ENCODE results near the gene ATP12A. TPM values are rescaled to one million over a fixed set of nuclear protein-coding genes. Genes with fewer than 3 reads are reported as not detected.

Gene ATP12A
- total RNA-seq, 1 donor from 2014 or later, result not detected

- Histone ChIP-seq H3K4me1 (no peaks in the 10 kb centered on the region), H3K9me3 (no peaks in the 10 kb centered on the region), H3K27me3 (no peaks in the 10 kb centered on the region), H3K36me3 (no peaks in the 10 kb centered on the region), H3K4me3 (no peak overlapping the region), H3K27ac (no peak overlapping the region)
- no peak for DNase-seq (ENCODE audit: low spot score in 2 of 2)
- intact Hi-C loops (cut with DNase I), result no loop called here
- TF ChIP-seq CTCF (IDR thresholded peaks at IDR 0.05), result no peak
Measured at GRCh38 chr13:24649688-24650043, 30.5 kb upstream of the ATP12A start.

GRCh38 chr13:24650161-24650560 lies 30.0 kb upstream of the ATP12A start:
- Histone ChIP-seq H3K36me3 (no peaks in the 10 kb centered on the region), H3K4me3 (no peak overlapping the region), H3K4me1 (no peaks in the 10 kb centered on the region), H3K9me3 (no peaks in the 10 kb centered on the region), H3K27me3 (no peaks in the 10 kb centered on the region), H3K27ac (no peak overlapping the region)
- no peak for DNase-seq (ENCODE audit: low spot score in 2 of 2)
- TF ChIP-seq CTCF (IDR thresholded peaks at IDR 0.05), result no peak
- intact Hi-C loops (cut with DNase I), result no loop called here

GRCh38 chr13:24651718-24652345 lies 28.4 kb upstream of the ATP12A start:
- Histone ChIP-seq H3K4me3 (no peak overlapping the region), H3K27ac (no peak overlapping the region), H3K36me3 (no peaks in the 10 kb centered on the region), H3K9me3 (no peaks in the 10 kb centered on the region), H3K27me3 (no peaks in the 10 kb centered on the region), H3K4me1 (no peaks in the 10 kb centered on the region)
- TF ChIP-seq CTCF (IDR thresholded peaks at IDR 0.05), result no peak
- no peak for DNase-seq (ENCODE audit: low spot score in 2 of 2)
- intact Hi-C loops (cut with DNase I), result no loop called here

GRCh38 chr13:24652359-24652758 lies 27.8 kb upstream of the ATP12A start:
- Histone ChIP-seq H3K4me3 (no peak overlapping the region), H3K4me1 (no peaks in the 10 kb centered on the region), H3K9me3 (no peaks in the 10 kb centered on the region), H3K27me3 (no peaks in the 10 kb centered on the region), H3K36me3 (no peaks in the 10 kb centered on the region), H3K27ac (no peak overlapping the region)
- DNase-seq (ENCODE audit: low spot score in 2 of 2), result no peak
- intact Hi-C loops (cut with DNase I), result no loop called here
- TF ChIP-seq CTCF (IDR thresholded peaks at IDR 0.05), result no peak

GRCh38 chr13:24654741-24655140 lies 25.5 kb upstream of the ATP12A start:
- Histone ChIP-seq H3K27me3 (no peaks in the 10 kb centered on the region), H3K4me3 (no peak overlapping the region), H3K9me3 (no peaks in the 10 kb centered on the region), H3K36me3 (no peaks in the 10 kb centered on the region), H3K27ac (no peak overlapping the region), H3K4me1 (no peaks in the 10 kb centered on the region)
- TF ChIP-seq CTCF (IDR thresholded peaks at IDR 0.05), result no peak
- DNase-seq (ENCODE audit: low spot score in 2 of 2), result no peak
- intact Hi-C loops (cut with DNase I), result no loop called here

- no peaks in the 10 kb centered on the region for H3K4me1 ChIP-seq
- H3K36me3 ChIP-seq, result no peaks in the 10 kb centered on the region
- H3K9me3 ChIP-seq, result no peaks in the 10 kb centered on the region
- intact Hi-C loops (cut with DNase I), result no loop called here
- no peak for DNase-seq (ENCODE audit: low spot score in 2 of 2)
- H3K4me3 ChIP-seq, result no peak overlapping the region
- no peak overlapping the region for H3K27ac ChIP-seq
- H3K27me3 ChIP-seq, result no peaks in the 10 kb centered on the region
- no peak for TF ChIP-seq CTCF (IDR thresholded peaks at IDR 0.05)
Measured at GRCh38 chr13:24659239-24659638, 21.0 kb upstream of the ATP12A start.

Data from ascending aorta (tissue), 2 donors.